ENCODE results near the gene OMP.

DNA sequence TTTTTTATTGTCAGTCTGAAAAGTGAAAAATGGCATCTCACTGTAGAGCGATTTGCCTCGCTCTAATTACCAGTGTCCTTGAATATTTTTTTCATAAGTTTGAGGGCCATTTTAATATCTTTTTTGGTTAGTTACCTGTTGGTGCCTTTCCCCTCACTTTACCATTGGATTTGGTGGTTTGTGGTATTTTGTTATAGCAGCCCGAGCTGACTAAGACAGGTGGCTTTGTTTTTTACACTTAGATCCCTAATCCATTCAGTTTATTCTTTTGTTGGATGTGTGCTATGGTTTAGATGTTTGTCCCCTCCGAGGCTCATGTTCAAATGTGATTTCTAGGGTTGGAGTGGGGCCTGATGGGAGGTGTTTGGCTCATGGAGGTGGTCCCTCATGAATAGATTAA, 42.4 kb upstream of the OMP start:
- TF ChIP-seq, protein P1, sequence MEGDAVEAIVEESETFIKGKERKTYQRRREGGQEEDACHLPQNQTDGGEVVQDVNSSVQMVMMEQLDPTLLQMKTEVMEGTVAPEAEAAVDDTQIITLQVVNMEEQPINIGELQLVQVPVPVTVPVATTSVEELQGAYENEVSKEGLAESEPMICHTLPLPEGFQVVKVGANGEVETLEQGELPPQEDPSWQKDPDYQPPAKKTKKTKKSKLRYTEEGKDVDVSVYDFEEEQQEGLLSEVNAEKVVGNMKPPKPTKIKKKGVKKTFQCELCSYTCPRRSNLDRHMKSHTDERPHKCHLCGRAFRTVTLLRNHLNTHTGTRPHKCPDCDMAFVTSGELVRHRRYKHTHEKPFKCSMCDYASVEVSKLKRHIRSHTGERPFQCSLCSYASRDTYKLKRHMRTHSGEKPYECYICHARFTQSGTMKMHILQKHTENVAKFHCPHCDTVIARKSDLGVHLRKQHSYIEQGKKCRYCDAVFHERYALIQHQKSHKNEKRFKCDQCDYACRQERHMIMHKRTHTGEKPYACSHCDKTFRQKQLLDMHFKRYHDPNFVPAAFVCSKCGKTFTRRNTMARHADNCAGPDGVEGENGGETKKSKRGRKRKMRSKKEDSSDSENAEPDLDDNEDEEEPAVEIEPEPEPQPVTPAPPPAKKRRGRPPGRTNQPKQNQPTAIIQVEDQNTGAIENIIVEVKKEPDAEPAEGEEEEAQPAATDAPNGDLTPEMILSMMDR (IDR thresholded peaks at IDR 0.05): no peak
- no peak for TF ChIP-seq EZH2 (IDR thresholded peaks at IDR 0.05; ENCODE audit: borderline replicate concordance, insufficient read depth, low read depth, low read length, poor library complexity, severe bottlenecking)
